SU-DHL-6 (cell line): Measurements from ENCODE around the gene HAO1.

Source experiments
- H2AFZ ChIP-seq: fragments of 200-600 bp; sonication (generic); 2 replicates; pipeline ENCODE4 v1.6.1; 2014; ENCODE audit warnings: low read depth, mild to moderate bottlenecking, moderate library complexity, mixed read lengths, antibody characterized with exemption, low read length; ENCODE audit not compliant: severe bottlenecking
- H3F3A ChIP-seq: fragments of 200-600 bp; shearing (Covaris generic); 2 replicates; pipeline ENCODE4 v1.6.0; 2016; ENCODE audit warnings: antibody characterized with exemption, mild to moderate bottlenecking; ENCODE audit not compliant: insufficient read depth
- H3K27ac ChIP-seq: fragments of 200-600 bp; sonication (generic); 2 replicates; pipeline ENCODE4 v1.5.1; 2016; ENCODE audit warnings: low read depth, mild to moderate bottlenecking, low read length, moderate library complexity, mixed read lengths
- H3K27me3 ChIP-seq: fragments of 200-600 bp; sonication (generic), shearing (Covaris generic); 2 replicates; pipeline ENCODE4 v1.6.0; 2014; ENCODE audit warnings: mild to moderate bottlenecking, low read length
- H3K36me3 ChIP-seq: fragments of 200-600 bp; sonication (generic); 2 replicates; pipeline ENCODE4 v1.6.1; 2014; ENCODE audit warnings: mild to moderate bottlenecking, low read length, mixed read lengths
- H3K4me2 ChIP-seq: fragments of 300-600, 200-600 bp; shearing (Covaris generic), sonication (generic); 2 replicates; pipeline ENCODE4 v1.6.0; 2014; ENCODE audit warnings: low read length, low read depth, mild to moderate bottlenecking; ENCODE audit not compliant: poor library complexity, severe bottlenecking
- H3K4me3 ChIP-seq: fragments of 200-600 bp; sonication (generic); 2 replicates; pipeline ENCODE4 v1.5.1; 2014; ENCODE audit warnings: antibody characterized with exemption, low read length, mild to moderate bottlenecking, mixed read lengths; ENCODE audit not compliant: insufficient read depth, poor library complexity, severe bottlenecking
- H3K79me2 ChIP-seq: fragments of 200-600 bp; sonication (generic); 2 replicates; pipeline ENCODE4 v1.6.1; 2014; ENCODE audit warnings: mild to moderate bottlenecking, low read length, moderate library complexity; ENCODE audit not compliant: insufficient read depth
- H3K9ac ChIP-seq: fragments of 200-600 bp; sonication (generic); 2 replicates; pipeline ENCODE4 v1.7.0; 2014; ENCODE audit warnings: mild to moderate bottlenecking, low read length
- H3K9me2 ChIP-seq: fragments of 200-600 bp; sonication (generic); replicated peaks from 2 replicates; pipeline ENCODE4 v1.6.1; 2014; ENCODE audit warnings: low read length; ENCODE audit not compliant: insufficient read depth
- H3K9me3 ChIP-seq: fragments of 200-600 bp; sonication (generic); 2 replicates; pipeline ENCODE4 v1.6.1; 2014; ENCODE audit warnings: low read length, mixed read lengths; ENCODE audit not compliant: insufficient read depth
- H4K20me1 ChIP-seq: fragments of 200-600 bp; sonication (generic); 2 replicates; pipeline ENCODE4 v1.6.1; 2014; ENCODE audit warnings: low read depth, mild to moderate bottlenecking, antibody characterized with exemption, low read length, moderate library complexity, mixed read lengths
- EZH2phosphoT487 ChIP-seq: fragments of 200-600 bp; sonication (generic), shearing (Covaris generic); conservative IDR thresholded peaks from 2 replicates; pipeline ENCODE4 v1.6.1; 2018; ENCODE audit warnings: mild to moderate bottlenecking, antibody characterized with exemption, low read length, moderate library complexity, mixed read lengths
- TF ChIP-seq, protein P1 (sequence below): fragments of 200-600 bp; sonication (generic); IDR thresholded peaks from one replicate; pipeline ENCODE4 v1.5.1; 2017; ENCODE audit warnings: antibody characterized with exemption, mild to moderate bottlenecking, low read length, moderate library complexity; ENCODE audit not compliant: insufficient read depth, poor library complexity, severe bottlenecking

HAO1 gene

GRCh38 chr20:7855545-7855944 lies 84.7 kb downstream of the HAO1 start:
- Histone ChIP-seq H3K9me3 (no peaks in the 10 kb centered on the region), H3K27me3 (no peaks in the 10 kb centered on the region), H3K4me3 (no peak overlapping the region), H3K36me3 (no peaks in the 10 kb centered on the region), H3K79me2 (no peaks in the 10 kb centered on the region), H3K9me2 (no peaks in the 10 kb centered on the region), H3K4me2 (no peak overlapping the region), H4K20me1 (no peaks in the 10 kb centered on the region), H2AFZ (no peak overlapping the region), H3K27ac (no peak overlapping the region), H3F3A (no peaks in the 10 kb centered on the region), H3K9ac (no peak overlapping the region)
- TF ChIP-seq, protein P1, sequence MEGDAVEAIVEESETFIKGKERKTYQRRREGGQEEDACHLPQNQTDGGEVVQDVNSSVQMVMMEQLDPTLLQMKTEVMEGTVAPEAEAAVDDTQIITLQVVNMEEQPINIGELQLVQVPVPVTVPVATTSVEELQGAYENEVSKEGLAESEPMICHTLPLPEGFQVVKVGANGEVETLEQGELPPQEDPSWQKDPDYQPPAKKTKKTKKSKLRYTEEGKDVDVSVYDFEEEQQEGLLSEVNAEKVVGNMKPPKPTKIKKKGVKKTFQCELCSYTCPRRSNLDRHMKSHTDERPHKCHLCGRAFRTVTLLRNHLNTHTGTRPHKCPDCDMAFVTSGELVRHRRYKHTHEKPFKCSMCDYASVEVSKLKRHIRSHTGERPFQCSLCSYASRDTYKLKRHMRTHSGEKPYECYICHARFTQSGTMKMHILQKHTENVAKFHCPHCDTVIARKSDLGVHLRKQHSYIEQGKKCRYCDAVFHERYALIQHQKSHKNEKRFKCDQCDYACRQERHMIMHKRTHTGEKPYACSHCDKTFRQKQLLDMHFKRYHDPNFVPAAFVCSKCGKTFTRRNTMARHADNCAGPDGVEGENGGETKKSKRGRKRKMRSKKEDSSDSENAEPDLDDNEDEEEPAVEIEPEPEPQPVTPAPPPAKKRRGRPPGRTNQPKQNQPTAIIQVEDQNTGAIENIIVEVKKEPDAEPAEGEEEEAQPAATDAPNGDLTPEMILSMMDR, result no peak
- no peak for TF ChIP-seq EZH2phosphoT487

- Histone ChIP-seq H3K79me2 (no peaks in the 10 kb centered on the region), H4K20me1 (no peaks in the 10 kb centered on the region), H2AFZ (no peak overlapping the region), H3K9ac (no peak overlapping the region), H3F3A (no peaks in the 10 kb centered on the region), H3K36me3 (no peaks in the 10 kb centered on the region), H3K27ac (no peak overlapping the region), H3K27me3 (no peaks in the 10 kb centered on the region), H3K9me2 (no peaks in the 10 kb centered on the region), H3K4me2 (no peak overlapping the region), H3K4me3 (no peak overlapping the region), H3K9me3 (no peaks in the 10 kb centered on the region)
- TF ChIP-seq, protein P1, result no peak
- no peak for TF ChIP-seq EZH2phosphoT487
Measured at GRCh38 chr20:7853493-7853892, 86.8 kb downstream of the HAO1 start.

GRCh38 chr20:7850775-7851490 lies 89.3 kb downstream of the HAO1 start:
- no peak overlapping the region for H2AFZ ChIP-seq
- TF ChIP-seq, protein P1, result no peak
- TF ChIP-seq EZH2phosphoT487, result no peak
- H3K4me2 ChIP-seq, result no peak overlapping the region

More at GRCh38 chr20:7850775-7851490, 89.3 kb downstream of the HAO1 start:
- Histone ChIP-seq H3K27ac (no peak overlapping the region), H3F3A (no peaks in the 10 kb centered on the region), H3K36me3 (no peaks in the 10 kb centered on the region), H3K9me2 (no peaks in the 10 kb centered on the region), H3K9ac (no peak overlapping the region), H3K4me3 (no peak overlapping the region), H3K79me2 (no peaks in the 10 kb centered on the region), H3K9me3 (no peaks in the 10 kb centered on the region), H3K27me3 (no peaks in the 10 kb centered on the region), H4K20me1 (no peaks in the 10 kb centered on the region)
